ENCODE measurements around the gene ANKHD1.

ANKHD1 gene

GRCh38 chr5:140364472-140364765 is 37.2 kb upstream of the ANKHD1 start:
- H2BK15ac ChIP-seq (ENCODE audit: low read length), result peak overlapping the region; percentile 35
- no peak overlapping the region for H3K4me2 ChIP-seq (ENCODE audit: insufficient read depth, low read length, poor library complexity, severe bottlenecking)
- no CpG with 5 or more reads among the region's 3 CpGs for WGBS, 2 donors (ENCODE audit: extremely low coverage in 2 of 2, insufficient read length in 2 of 2, insufficient replicate concordance in 1 of 2)
- no peak overlapping the region for H4K8ac ChIP-seq (ENCODE audit: low read depth, low read length)
- H3K27me3 ChIP-seq (ENCODE audit: control insufficient read depth in 3 of 3, insufficient read depth in 3 of 3, low read depth in 1 of 3, low read length in 3 of 3), result peaks cover 0 to 8% (median 0%) of the 10 kb centered on the region in 3 experiments
- H2BK5ac ChIP-seq (ENCODE audit: low read length), result no peak overlapping the region
- H3K4ac ChIP-seq (ENCODE audit: low read length), result no peak overlapping the region
- H3K9ac ChIP-seq (ENCODE audit: low read depth, low read length, poor library complexity), result no peak overlapping the region
- no peak for DNase-seq (ENCODE audit: low spot score)
- no peak overlapping the region for H3K14ac ChIP-seq (ENCODE audit: low read length)
- no peak overlapping the region for H4K91ac ChIP-seq (ENCODE audit: low read depth, low read length, poor library complexity)
- no peak overlapping the region for H2AFZ ChIP-seq (ENCODE audit: low read length)
- peak overlapping the region; percentile 35 for H3K23ac ChIP-seq (ENCODE audit: low read depth, low read length, poor library complexity)
- no peak overlapping the region for H3K27ac ChIP-seq (replicated peaks; ENCODE audit: low read length)
- H2BK120ac ChIP-seq (ENCODE audit: low read depth, low read length), result no peak overlapping the region
- H2BK12ac ChIP-seq (ENCODE audit: low read length), result no peak overlapping the region
- peak overlapping the region; percentile 40 for H2AK5ac ChIP-seq (ENCODE audit: low read depth, low read length)
- no peak overlapping the region for H3K18ac ChIP-seq (ENCODE audit: low read length)
- H3K4me1 ChIP-seq (ENCODE audit: control insufficient read depth in 2 of 2, insufficient read depth in 1 of 2, low read depth in 1 of 2, low read length in 2 of 2), result peaks cover 0 to 4% of the 10 kb centered on the region in 2 donors
- H3K9me3 ChIP-seq (replicated peaks in 1 of 2; ENCODE audit: control insufficient read depth in 2 of 2, insufficient read depth in 1 of 2, low read depth in 1 of 2, low read length in 2 of 2), result no peaks in the 10 kb centered on the region
- no peak overlapping the region for H3K4me3 ChIP-seq (ENCODE audit: low read length in 2 of 2)
- no peaks in the 10 kb centered on the region for H3K79me1 ChIP-seq (ENCODE audit: low read depth, low read length)
- H3K36me3 ChIP-seq (replicated peaks in 1 of 2; ENCODE audit: control insufficient read depth in 2 of 2, insufficient read depth in 2 of 2, low read length in 2 of 2), result no peaks in the 10 kb centered on the region

GRCh38 chr5:140365282-140365681 is 36.4 kb upstream of the ANKHD1 start:
- H3K23ac ChIP-seq (ENCODE audit: low read depth, low read length, poor library complexity), result no peak overlapping the region
- H3K4ac ChIP-seq (ENCODE audit: low read length), result no peak overlapping the region

GRCh38 chr5:140365941-140366340 is 35.7 kb upstream of the ANKHD1 start:
- Histone ChIP-seq H3K36me3 (replicated peaks in 1 of 2; ENCODE audit: control insufficient read depth in 2 of 2, insufficient read depth in 2 of 2, low read length in 2 of 2) (no peaks in the 10 kb centered on the region), H3K4me2 (ENCODE audit: insufficient read depth, low read length, poor library complexity, severe bottlenecking) (no peak overlapping the region), H3K23ac (ENCODE audit: low read depth, low read length, poor library complexity) (peak overlapping the region; percentile 80), H2AFZ (ENCODE audit: low read length) (no peak overlapping the region), H3K14ac (ENCODE audit: low read length) (no peak overlapping the region), H3K4me3 (ENCODE audit: low read length in 2 of 2) (peak overlapping the region in 1 of 2 donors; percentile 47), H3K79me1 (ENCODE audit: low read depth, low read length) (no peaks in the 10 kb centered on the region), H4K8ac (ENCODE audit: low read depth, low read length) (no peak overlapping the region), H3K4ac (ENCODE audit: low read length) (no peak overlapping the region), H2BK120ac (ENCODE audit: low read depth, low read length) (no peak overlapping the region), H2AK5ac (ENCODE audit: low read depth, low read length) (peak overlapping the region; percentile 54), H3K18ac (ENCODE audit: low read length) (no peak overlapping the region), H2BK5ac (ENCODE audit: low read length) (no peak overlapping the region), H3K9me3 (replicated peaks in 1 of 2; ENCODE audit: control insufficient read depth in 2 of 2, insufficient read depth in 1 of 2, low read depth in 1 of 2, low read length in 2 of 2) (no peaks in the 10 kb centered on the region), H3K27me3 (ENCODE audit: control insufficient read depth in 3 of 3, insufficient read depth in 3 of 3, low read depth in 1 of 3, low read length in 3 of 3) (peaks cover 0 to 8% (median 0%) of the 10 kb centered on the region in 3 experiments), H3K4me1 (ENCODE audit: control insufficient read depth in 2 of 2, insufficient read depth in 1 of 2, low read depth in 1 of 2, low read length in 2 of 2) (peaks cover 0 to 2% of the 10 kb centered on the region in 2 donors), H2BK15ac (ENCODE audit: low read length) (no peak overlapping the region), H3K9ac (ENCODE audit: low read depth, low read length, poor library complexity) (no peak overlapping the region), H3K27ac (replicated peaks; ENCODE audit: low read length) (no peak overlapping the region), H2BK12ac (ENCODE audit: low read length) (no peak overlapping the region), H4K91ac (ENCODE audit: low read depth, low read length, poor library complexity) (no peak overlapping the region)
- WGBS, 2 donors (ENCODE audit: extremely low coverage in 2 of 2, insufficient read length in 2 of 2, insufficient replicate concordance in 1 of 2), result no CpG with 5 or more reads among the region's 4 CpGs
- DNase-seq (ENCODE audit: low spot score), result no peak

More at GRCh38 chr5:140365282-140365681, 36.4 kb upstream of the ANKHD1 start:
- no peaks in the 10 kb centered on the region for H3K79me1 ChIP-seq (ENCODE audit: low read depth, low read length)
- H2AFZ ChIP-seq (ENCODE audit: low read length), result no peak overlapping the region
- H3K4me2 ChIP-seq (ENCODE audit: insufficient read depth, low read length, poor library complexity, severe bottlenecking), result no peak overlapping the region
- H3K36me3 ChIP-seq (replicated peaks in 1 of 2; ENCODE audit: control insufficient read depth in 2 of 2, insufficient read depth in 2 of 2, low read length in 2 of 2), result no peaks in the 10 kb centered on the region
- no peak overlapping the region for H3K4me3 ChIP-seq (ENCODE audit: low read length in 2 of 2)
- H4K8ac ChIP-seq (ENCODE audit: low read depth, low read length), result no peak overlapping the region
- no peaks in the 10 kb centered on the region for H3K9me3 ChIP-seq (replicated peaks in 1 of 2; ENCODE audit: control insufficient read depth in 2 of 2, insufficient read depth in 1 of 2, low read depth in 1 of 2, low read length in 2 of 2)
- peaks cover 0 to 8% (median 0%) of the 10 kb centered on the region in 3 experiments for H3K27me3 ChIP-seq (ENCODE audit: control insufficient read depth in 3 of 3, insufficient read depth in 3 of 3, low read depth in 1 of 3, low read length in 3 of 3)
- no peak overlapping the region for H3K18ac ChIP-seq (ENCODE audit: low read length)
- H3K9ac ChIP-seq (ENCODE audit: low read depth, low read length, poor library complexity), result no peak overlapping the region
- no peak overlapping the region for H3K14ac ChIP-seq (ENCODE audit: low read length)
- DNase-seq (ENCODE audit: low spot score), result no peak
- WGBS, 2 donors (ENCODE audit: extremely low coverage in 2 of 2, insufficient read length in 2 of 2, insufficient replicate concordance in 1 of 2), result no CpG with 5 or more reads among the region's 3 CpGs
- H2AK5ac ChIP-seq (ENCODE audit: low read depth, low read length), result peak overlapping the region; percentile 54
- H4K91ac ChIP-seq (ENCODE audit: low read depth, low read length, poor library complexity), result no peak overlapping the region
- no peak overlapping the region for H2BK15ac ChIP-seq (ENCODE audit: low read length)
- H2BK12ac ChIP-seq (ENCODE audit: low read length), result no peak overlapping the region
- H2BK5ac ChIP-seq (ENCODE audit: low read length), result no peak overlapping the region
- no peak overlapping the region for H3K27ac ChIP-seq (replicated peaks; ENCODE audit: low read length)
- H3K4me1 ChIP-seq (ENCODE audit: control insufficient read depth in 2 of 2, insufficient read depth in 1 of 2, low read depth in 1 of 2, low read length in 2 of 2), result peaks cover 0 to 2% of the 10 kb centered on the region in 2 donors
- H2BK120ac ChIP-seq (ENCODE audit: low read depth, low read length), result no peak overlapping the region

GRCh38 chr5:140366589-140367255 is 34.9 kb upstream of the ANKHD1 start:
- Histone ChIP-seq H3K14ac (ENCODE audit: low read length) (no peak overlapping the region), H3K18ac (ENCODE audit: low read length) (no peak overlapping the region), H2AFZ (ENCODE audit: low read length) (no peak overlapping the region), H4K8ac (ENCODE audit: low read depth, low read length) (no peak overlapping the region), H2AK5ac (ENCODE audit: low read depth, low read length) (no peak overlapping the region), H3K4me3 (ENCODE audit: low read length in 2 of 2) (no peak overlapping the region), H3K9me3 (replicated peaks in 1 of 2; ENCODE audit: control insufficient read depth in 2 of 2, insufficient read depth in 1 of 2, low read depth in 1 of 2, low read length in 2 of 2) (no peaks in the 10 kb centered on the region), H3K4ac (ENCODE audit: low read length) (no peak overlapping the region), H3K36me3 (replicated peaks in 1 of 2; ENCODE audit: control insufficient read depth in 2 of 2, insufficient read depth in 2 of 2, low read length in 2 of 2) (no peaks in the 10 kb centered on the region), H3K27me3 (ENCODE audit: control insufficient read depth in 3 of 3, insufficient read depth in 3 of 3, low read depth in 1 of 3, low read length in 3 of 3) (peaks cover 0 to 8% (median 0%) of the 10 kb centered on the region in 3 experiments), H3K9ac (ENCODE audit: low read depth, low read length, poor library complexity) (no peak overlapping the region), H4K91ac (ENCODE audit: low read depth, low read length, poor library complexity) (no peak overlapping the region), H3K27ac (replicated peaks; ENCODE audit: low read length) (no peak overlapping the region), H3K79me1 (ENCODE audit: low read depth, low read length) (no peaks in the 10 kb centered on the region), H3K23ac (ENCODE audit: low read depth, low read length, poor library complexity) (no peak overlapping the region), H2BK12ac (ENCODE audit: low read length) (no peak overlapping the region), H2BK15ac (ENCODE audit: low read length) (peak overlapping the region; percentile 15), H3K4me1 (ENCODE audit: control insufficient read depth in 2 of 2, insufficient read depth in 1 of 2, low read depth in 1 of 2, low read length in 2 of 2) (peaks cover 0 to 2% of the 10 kb centered on the region in 2 donors), H2BK5ac (ENCODE audit: low read length) (no peak overlapping the region), H2BK120ac (ENCODE audit: low read depth, low read length) (no peak overlapping the region), H3K4me2 (ENCODE audit: insufficient read depth, low read length, poor library complexity, severe bottlenecking) (no peak overlapping the region)
- DNase-seq (ENCODE audit: low spot score), result no peak
- WGBS, 2 donors (ENCODE audit: extremely low coverage in 2 of 2, insufficient read length in 2 of 2, insufficient replicate concordance in 1 of 2), result no CpG with 5 or more reads among the region's 7 CpGs
